GM23338 (cell line): ENCODE measurements around the gene TENM3. TPM values are rescaled to one million over a fixed set of nuclear protein-coding genes. Genes with fewer than 3 reads are reported as not detected.

Experiments used
- ATAC-seq: fragments of 200-7000 bp; cut with Tn5 transposase; 3 replicates; pipeline ENCODE4 v1.9.1; 2020
- DNase-seq: peaks from one replicate; pipeline ENCODE4 v3.0.0-alpha.2; 2015; ENCODE audit warnings: low spot score
- H2AFZ ChIP-seq: fragments of 200-600 bp; sonication (generic); 2 replicates; pipeline ENCODE4 v1.8.0; 2016; ENCODE audit warnings: antibody characterized with exemption, mild to moderate bottlenecking, moderate library complexity
- H3F3A ChIP-seq: fragments of 200-600 bp; sonication (generic); replicated peaks from 2 replicates; pipeline ENCODE4 v1.8.0; 2017; ENCODE audit warnings: antibody characterized with exemption, mixed run types, low read depth
- H3K27ac ChIP-seq: fragments of 200-600 bp; sonication (generic); 2 replicates; pipeline ENCODE4 v1.6.1; 2016; ENCODE audit warnings: low read depth
- H3K27me3 ChIP-seq: fragments of 200-600 bp; sonication (generic); 2 replicates; pipeline ENCODE4 v1.8.0; 2016; ENCODE audit warnings: mild to moderate bottlenecking, mixed run types, moderate library complexity; ENCODE audit not compliant: insufficient read depth
- H3K36me3 ChIP-seq: fragments of 200-600 bp; sonication (generic); 2 replicates; pipeline ENCODE4 v1.8.0; 2016; ENCODE audit warnings: mild to moderate bottlenecking; ENCODE audit not compliant: insufficient read depth
- H3K4me1 ChIP-seq: fragments of 200-600 bp; sonication (generic); 2 replicates; pipeline ENCODE4 v1.8.0; 2016; ENCODE audit warnings: mild to moderate bottlenecking, moderate library complexity; ENCODE audit not compliant: insufficient read depth
- H3K4me2 ChIP-seq: fragments of 200-600 bp; sonication (generic); 2 replicates; pipeline ENCODE4 v1.7.1; 2017; ENCODE audit warnings: mixed run types
- H3K4me3 ChIP-seq: fragments of 200-600 bp; sonication (generic); 2 replicates; pipeline ENCODE4 v1.6.1; 2016; ENCODE audit warnings: mixed run types
- H3K79me2 ChIP-seq: fragments of 200-600 bp; sonication (generic); replicated peaks from 2 replicates; pipeline ENCODE4 v1.8.0; 2017; ENCODE audit warnings: mild to moderate bottlenecking; ENCODE audit not compliant: insufficient read depth
- H3K9me2 ChIP-seq: fragments of 200-600 bp; sonication (generic); 2 replicates; pipeline ENCODE4 v1.8.0; 2017; ENCODE audit not compliant: insufficient read depth
- H4K20me1 ChIP-seq: fragments of 200-600 bp; sonication (generic); replicated peaks from 2 replicates; pipeline ENCODE4 v1.8.0; 2017; ENCODE audit warnings: mild to moderate bottlenecking; ENCODE audit not compliant: insufficient read depth
- H3K27ac Mint-ChIP-seq: 2 replicates; pipeline ENCODE4 v1.8.0; 2020; ENCODE audit warnings: inconsistent platforms, mild to moderate bottlenecking, moderate library complexity, mixed read lengths
- H3K27me3 Mint-ChIP-seq: 3 replicates; pipeline ENCODE4 v1.8.0; 2022; ENCODE audit warnings: low read depth, mild to moderate bottlenecking, moderate library complexity, mixed read lengths, inconsistent platforms; ENCODE audit not compliant: insufficient read depth, poor library complexity
- H3K36me3 Mint-ChIP-seq: 3 replicates; pipeline ENCODE4 v1.8.0; 2021; ENCODE audit warnings: low read depth, mild to moderate bottlenecking, inconsistent platforms, moderate library complexity, mixed read lengths
- H3K4me1 Mint-ChIP-seq: 3 replicates; pipeline ENCODE4 v1.8.0; 2020; ENCODE audit warnings: mild to moderate bottlenecking, inconsistent platforms, mixed read lengths
- H3K4me3 Mint-ChIP-seq: 3 replicates; pipeline ENCODE4 v1.8.0; 2021; ENCODE audit warnings: moderate library complexity, mild to moderate bottlenecking, inconsistent platforms, mixed read lengths
- H3K9me3 Mint-ChIP-seq: 3 replicates; pipeline ENCODE4 v1.8.0; 2020; ENCODE audit warnings: moderate library complexity, mild to moderate bottlenecking, inconsistent platforms, mixed read lengths
- CREB1 ChIP-seq: fragments of 250-450 bp; sonication (Bioruptor Pico); IDR thresholded peaks from 2 replicates; pipeline ENCODE4 v1.5.0; 2020; ENCODE audit warnings: low read depth, mild to moderate bottlenecking, moderate library complexity
- CTCF ChIP-seq, 2 experiments: fragments of 200-600 bp in 1 of 2; sonication (generic) in 1 of 2; conservative IDR thresholded peaks; 2 replicates each; pipeline versions ENCODE4 v1.5.1 to v1.6.1; 2016 to 2017; ENCODE audit warnings: antibody characterized with exemption in 2 of 2, low read depth in 2 of 2, mild to moderate bottlenecking in 2 of 2, moderate library complexity in 1 of 2
- ETS1 ChIP-seq: IDR thresholded peaks from 2 replicates; pipeline ENCODE4 v1.6.1; 2016; ENCODE audit warnings: antibody characterized with exemption
- EZH2 ChIP-seq: fragments of 200-600 bp; sonication (generic); IDR thresholded peaks from one replicate; pipeline ENCODE4 v1.8.0; 2017; ENCODE audit warnings: antibody characterized with exemption, mild to moderate bottlenecking, low read depth; ENCODE audit not compliant: unreplicated experiment
- EZH2phosphoT487 ChIP-seq: fragments of 200-600 bp; sonication (generic); IDR thresholded peaks from one replicate; pipeline ENCODE4 v1.8.1; 2018; ENCODE audit warnings: antibody characterized with exemption; ENCODE audit not compliant: unreplicated experiment
- JUNB ChIP-seq: IDR thresholded peaks from one replicate; pipeline ENCODE4 v1.6.1; 2016; ENCODE audit warnings: antibody characterized with exemption; ENCODE audit not compliant: unreplicated experiment
- NANOG ChIP-seq: IDR thresholded peaks from 2 replicates; pipeline ENCODE4 v1.6.1; 2016; ENCODE audit warnings: antibody characterized with exemption, borderline replicate concordance
- POLR2AphosphoS5 ChIP-seq: IDR thresholded peaks from 2 replicates; pipeline ENCODE4 v1.6.1; 2016; ENCODE audit warnings: antibody characterized with exemption, low read depth
- REST ChIP-seq: IDR thresholded peaks from one replicate; pipeline ENCODE4 v1.6.1; 2018; ENCODE audit warnings: antibody characterized with exemption; ENCODE audit not compliant: unreplicated experiment
- STAT1 ChIP-seq: IDR thresholded peaks from one replicate; pipeline ENCODE4 v1.6.1; 2016; ENCODE audit warnings: antibody characterized with exemption; ENCODE audit not compliant: unreplicated experiment
- ZNF114 ChIP-seq: fragments of 250-450 bp; sonication (Bioruptor Pico); IDR thresholded peaks from 2 replicates; pipeline ENCODE4 v1.5.0; 2020; ENCODE audit warnings: mild to moderate bottlenecking, moderate library complexity
- ZNF331 ChIP-seq: fragments of 250-450 bp; sonication (Bioruptor Pico); IDR thresholded peaks from 2 replicates; pipeline ENCODE4 v1.5.0; 2020; ENCODE audit warnings: low read depth, mild to moderate bottlenecking, moderate library complexity
- ZNF462 ChIP-seq: fragments of 250-450 bp; sonication (Bioruptor Pico); IDR thresholded peaks from 2 replicates; pipeline ENCODE4 v1.5.0; 2020; ENCODE audit warnings: mild to moderate bottlenecking, moderate library complexity
- polyA plus RNA-seq: library from polyadenylated mRNA; unstranded; fragments of >200 nt; fragmentation: Nextera tagmentation; extraction: Ambion mirVana; gene quantifications from 2 replicates; pipeline ENCODE4 v1.2.1, GENCODE V29; 2016
- total RNA-seq: library from RNA; depleted of rRNA; stranded (reverse); fragments of >200 nt; shearing (Covaris generic); gene quantifications from 2 replicates; pipeline ENCODE4 v1.2.3, GENCODE V29; 2014

The TENM3 gene
- total and polyA plus RNA-seq, 2 experiments from 2014 or later = 22.2 to 128 TPM

- no peak for TF ChIP-seq ZNF114
- no peak for TF ChIP-seq ZNF462
- TF ChIP-seq JUNB = no peak
- TF ChIP-seq ETS1 = no peak
- no peak for TF ChIP-seq ZNF331 (CRISPR knock-in tag)
- no peak for TF ChIP-seq STAT1
- TF ChIP-seq NANOG = no peak
- TF ChIP-seq EZH2phosphoT487 = no peak
- TF ChIP-seq EZH2 = no peak
- TF ChIP-seq CREB1 = no peak
- no peak for TF ChIP-seq REST
- TF ChIP-seq CTCF (conservative IDR thresholded peaks at IDR 0.05; ENCODE audit: low read depth in 2 of 2) = no peak
- no peak for TF ChIP-seq POLR2AphosphoS5
- H2AFZ ChIP-seq = no peak overlapping the region
- Mint-ChIP-seq H3K27me3 (no peaks in the 10 kb centered on the region), H3K4me3 (no peak overlapping the region), H3K27ac (no peak overlapping the region), H3K36me3 (peaks cover 7% of the 10 kb centered on the region; the same call in 2 of the 3 replicates), H3K4me1 (peaks cover 26% of the 10 kb centered on the region), H3K9me3 (no peaks in the 10 kb centered on the region; the same call in 2 of the 3 replicates)
- H3K27ac ChIP-seq = no peak overlapping the region
- no peak overlapping the region for H3K4me3 ChIP-seq
- no peak for ATAC-seq
- no peaks in the 10 kb centered on the region for H3K36me3 ChIP-seq
- peaks cover 14% of the 10 kb centered on the region for H3K4me1 ChIP-seq
- H3F3A ChIP-seq = peaks cover 2% of the 10 kb centered on the region; the same call in 1 of the 2 replicates
- no peak for DNase-seq
- H3K27me3 ChIP-seq = no peaks in the 10 kb centered on the region
- H3K79me2 ChIP-seq = no peaks in the 10 kb centered on the region
- H3K9me2 ChIP-seq = no peaks in the 10 kb centered on the region
- no peak overlapping the region for H3K4me2 ChIP-seq
- H4K20me1 ChIP-seq = no peaks in the 10 kb centered on the region
Observed at GRCh38 chr4:182338063-182338462, 94.9 kb downstream of the TENM3 start.
